ENCODE results near the gene FAM20B.

Gene FAM20B

GRCh38 chr1:179048339-179049124, 22.8 kb downstream of the FAM20B start:
- no peak for DNase-seq (ENCODE audit: low spot score)

DNA sequence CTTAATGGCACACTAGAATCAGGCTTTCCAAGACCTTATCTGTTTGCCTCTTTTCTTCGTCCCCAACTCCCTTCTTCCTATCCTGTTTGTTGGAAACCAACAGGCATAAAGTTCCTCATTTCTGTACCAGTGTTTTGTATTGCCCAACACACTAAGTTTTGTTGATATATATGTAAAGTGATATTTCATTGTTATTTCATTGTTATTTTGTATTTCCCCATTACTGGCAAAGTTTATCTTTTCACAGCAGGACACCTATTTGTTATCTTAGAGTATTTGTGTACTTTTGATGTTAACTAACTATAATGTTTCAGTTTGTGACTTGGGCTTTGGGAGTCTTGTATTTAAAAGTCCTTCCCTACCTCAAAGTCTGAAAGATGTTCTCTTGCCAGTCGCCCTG, 27.1 kb downstream of the FAM20B start:
- DNase-seq (ENCODE audit: low spot score) = no peak

GRCh38 chr1:179053486-179053885, 27.8 kb downstream of the FAM20B start:
- no peak for DNase-seq (ENCODE audit: low spot score)

- no peak for DNase-seq (ENCODE audit: low spot score)
Measured at GRCh38 chr1:179055937-179056336, 30.2 kb downstream of the FAM20B start.

DNA sequence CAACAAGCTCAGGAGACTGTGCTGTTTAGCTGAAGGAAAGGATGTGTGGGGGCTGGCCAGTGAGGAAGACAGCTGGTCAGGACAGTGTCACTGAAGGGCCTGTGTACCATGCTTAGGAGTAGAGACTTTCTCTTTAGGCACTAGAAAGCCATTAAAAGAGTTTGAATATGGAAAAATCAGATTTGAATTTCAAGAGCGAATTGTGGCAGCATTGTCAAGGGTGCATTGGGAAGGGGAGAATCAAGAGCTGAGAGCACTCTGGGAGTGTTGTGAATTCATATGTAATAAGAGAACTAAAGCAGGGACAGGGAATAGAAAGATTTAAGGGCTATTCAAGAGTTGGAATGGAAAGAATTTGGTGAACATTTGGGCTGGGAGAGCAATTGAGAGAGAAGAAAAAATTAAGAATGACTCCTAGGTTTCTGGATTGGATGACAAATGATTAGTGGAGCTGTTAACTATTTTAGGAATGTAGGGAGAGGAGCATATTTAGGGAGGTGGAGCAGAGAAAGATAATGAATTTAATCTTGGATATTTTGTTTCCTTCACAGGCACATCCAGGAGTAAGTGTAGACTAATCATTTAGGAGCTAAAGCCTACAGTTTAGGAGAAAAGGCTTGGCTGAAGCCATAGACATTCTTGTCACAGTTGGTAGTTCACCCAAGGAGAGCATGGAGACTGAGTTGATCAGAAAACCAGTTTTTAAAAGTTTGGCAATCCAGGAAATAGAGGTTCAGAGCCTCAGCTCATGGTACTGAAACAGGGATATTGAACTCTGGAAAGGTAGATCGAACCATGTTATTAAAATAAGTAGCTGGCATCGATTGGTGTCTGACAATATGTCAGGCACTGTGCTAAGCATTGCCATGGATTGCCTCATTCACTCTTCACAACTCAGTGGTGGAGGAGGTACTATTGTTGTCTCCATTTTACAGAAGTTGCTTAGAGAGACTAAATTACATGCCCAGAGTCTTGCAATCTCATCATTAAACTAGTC, 33.1 kb downstream of the FAM20B start:
- DNase-seq (ENCODE audit: low spot score) = peak; percentile 19

DNA sequence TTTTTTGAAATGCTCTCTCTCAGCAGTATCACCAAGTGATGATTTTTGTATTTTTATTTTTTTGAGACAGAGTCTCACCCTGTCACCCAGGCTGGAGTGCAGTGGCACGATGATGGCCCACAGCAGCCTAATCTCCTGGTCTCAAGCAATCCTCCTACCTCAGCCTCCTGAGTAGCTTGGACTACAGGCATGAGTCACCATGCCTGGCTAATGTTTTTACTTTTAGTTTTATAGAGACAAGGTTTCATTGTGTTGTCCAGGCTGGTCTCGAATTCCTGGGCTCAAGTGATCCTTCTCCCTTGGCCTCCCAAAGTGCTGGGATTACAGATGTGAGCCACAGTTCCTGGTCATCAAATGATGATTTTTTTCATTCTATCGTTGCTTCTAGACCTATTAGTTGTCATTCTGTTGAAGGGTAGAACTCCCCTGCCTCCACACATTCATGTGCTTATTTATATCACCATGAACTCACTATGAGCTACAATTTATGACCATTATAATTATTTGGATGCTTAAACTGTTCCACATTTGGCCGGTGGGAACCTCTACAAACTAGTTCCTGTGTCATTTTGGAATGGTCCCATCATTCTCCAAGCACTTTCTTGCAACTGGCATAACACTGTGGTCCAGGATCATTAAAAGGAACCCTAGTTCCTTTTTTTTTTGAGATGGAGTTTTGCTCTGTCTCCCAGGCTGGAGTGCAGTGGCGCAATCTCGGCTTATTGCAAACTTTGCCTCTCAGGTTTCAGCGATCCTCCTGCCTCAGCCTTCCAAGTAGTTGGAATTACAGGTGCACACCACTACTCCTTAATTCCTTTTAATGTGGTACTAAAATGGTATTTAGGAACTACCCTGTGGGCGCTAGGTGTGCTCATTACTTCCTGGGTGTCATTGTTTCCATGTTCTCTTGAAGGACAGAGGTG, 35.9 kb downstream of the FAM20B start:
- peak; percentile 44 for DNase-seq (ENCODE audit: low spot score)

GRCh38 chr1:179066471-179066870, 40.8 kb downstream of the FAM20B start:
- no peak for DNase-seq (ENCODE audit: low spot score)

DNA sequence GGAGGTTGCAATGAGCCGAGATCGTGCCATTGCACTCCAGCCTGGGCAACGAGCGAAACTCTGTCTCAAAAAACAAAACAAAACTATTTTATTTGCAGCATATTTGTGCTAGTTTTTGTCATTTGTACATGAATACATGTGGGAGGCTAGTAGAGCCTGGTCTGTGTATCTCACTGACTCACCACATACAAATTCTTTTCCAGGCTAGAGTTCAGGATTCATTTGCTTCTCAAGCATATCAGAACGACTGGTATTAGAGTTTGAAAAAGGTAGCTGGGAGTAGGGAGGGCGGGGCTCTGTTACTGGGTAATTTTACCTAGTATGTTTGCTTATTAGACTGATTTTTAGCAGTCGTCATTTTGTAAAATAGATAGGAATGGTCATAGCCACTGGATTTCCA, 51.7 kb downstream of the FAM20B start:
- peak; percentile 44 for DNase-seq (ENCODE audit: low spot score)

DNA sequence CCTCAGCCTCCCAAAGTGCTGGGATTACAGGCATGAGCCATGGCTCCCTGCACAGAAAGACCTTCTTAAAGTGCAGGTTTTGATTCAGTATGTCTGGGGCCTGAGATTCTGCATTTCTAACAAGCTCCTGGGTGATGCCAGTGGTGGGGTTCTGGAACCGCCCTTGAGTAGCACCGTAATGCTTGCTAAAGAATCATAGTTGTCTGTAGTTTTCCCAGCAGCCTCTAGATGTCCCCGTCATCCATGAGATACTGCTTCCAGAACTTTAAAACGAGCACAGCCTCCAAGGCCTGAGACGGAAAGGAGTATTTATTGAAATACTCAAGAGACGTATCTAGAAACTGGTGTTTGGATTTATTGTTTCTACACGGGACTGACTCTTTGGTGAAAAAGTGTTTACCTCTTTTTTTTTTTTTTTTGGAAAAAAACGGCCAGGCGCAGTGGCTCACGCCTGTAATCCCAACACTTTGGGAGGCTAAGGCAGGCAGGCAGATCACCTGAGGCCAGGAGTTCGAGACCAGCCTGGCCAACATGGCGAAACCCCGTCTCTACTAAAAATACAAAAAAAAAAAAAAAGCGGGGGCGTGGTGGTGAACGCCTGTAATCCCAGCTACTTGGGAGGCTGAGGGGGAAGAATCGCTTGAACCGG, 53.5 kb downstream of the FAM20B start:
- peak; percentile 77 for DNase-seq (ENCODE audit: low spot score)

GRCh38 chr1:179080866-179081686, 55.4 kb downstream of the FAM20B start:
- DNase-seq (ENCODE audit: low spot score) = peak; percentile 13

- DNase-seq (ENCODE audit: low spot score) = peak; percentile 94
Measured at GRCh38 chr1:179081687-179082332, 56.1 kb downstream of the FAM20B start, which contains the start of gene TOR3A. Gene TOR3A, plus strand, starts transcription at chr1:179082070. Its CDS starts 59 bp downstream, at chr1:179082129.

- DNase-seq (ENCODE audit: low spot score) = peak; percentile 39
Measured at GRCh38 chr1:179082333-179082998, 56.8 kb downstream of the FAM20B start.

GRCh38 chr1:179082999-179083335, 57.3 kb downstream of the FAM20B start:
- peak; percentile 50 for DNase-seq (ENCODE audit: low spot score)

GRCh38 chr1:179083533-179083932, 57.8 kb downstream of the FAM20B start:
- DNase-seq (ENCODE audit: low spot score) = no peak

DNA sequence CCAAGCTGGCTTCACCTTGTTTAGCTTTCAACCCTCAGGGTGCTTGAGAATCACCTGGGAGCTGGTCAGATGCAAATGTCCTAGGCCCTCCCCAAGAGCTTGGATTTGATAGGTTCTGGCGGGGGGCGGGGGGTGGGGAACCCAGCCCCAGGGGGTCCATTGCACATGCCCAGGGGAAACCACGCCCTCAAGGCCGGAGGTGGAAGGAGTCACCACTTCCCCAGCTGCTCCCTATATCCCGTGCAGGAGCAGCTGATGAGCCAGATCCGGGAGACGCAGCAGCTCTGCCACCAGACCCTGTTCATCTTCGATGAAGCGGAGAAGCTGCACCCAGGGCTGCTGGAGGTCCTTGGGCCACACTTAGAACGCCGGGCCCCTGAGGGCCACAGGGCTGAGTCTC, 62.0 kb downstream of the FAM20B start:
- DNase-seq (ENCODE audit: low spot score) = no peak

GRCh38 chr1:179089827-179090482, 64.3 kb downstream of the FAM20B start:
- DNase-seq (ENCODE audit: low spot score) = no peak

GRCh38 chr1:179090522-179090921, 64.8 kb downstream of the FAM20B start:
- no peak for DNase-seq (ENCODE audit: low spot score)

DNA sequence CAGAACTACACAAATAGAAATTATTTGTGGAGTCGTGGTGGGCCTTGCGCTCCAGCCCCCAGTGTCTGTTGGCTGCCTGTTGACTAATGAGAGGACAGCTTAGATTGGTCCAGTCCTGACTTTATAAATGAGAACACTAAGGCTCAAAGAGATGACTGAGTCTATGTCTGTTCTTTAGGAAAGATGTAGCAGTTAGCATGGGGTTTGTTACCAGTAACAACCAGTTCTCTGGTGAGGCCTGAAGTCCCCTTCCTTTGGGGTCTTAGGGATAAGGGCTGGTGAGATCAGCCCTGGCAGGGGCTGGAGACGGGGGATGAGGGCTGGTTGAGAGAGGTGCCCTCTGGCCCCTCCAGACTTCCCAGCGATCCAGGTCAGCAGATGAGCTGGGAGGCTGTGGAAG, 65.2 kb downstream of the FAM20B start:
- DNase-seq (ENCODE audit: low spot score) = no peak

- DNase-seq (ENCODE audit: low spot score) = no peak
Measured at GRCh38 chr1:179091691-179092165, 66.0 kb downstream of the FAM20B start.

All from kidney tubule cell (primary cell).